HCT116 (cell line): ENCODE results near the gene MSI2. TPM values are rescaled to one million over a fixed set of nuclear protein-coding genes. Genes with fewer than 3 reads are reported as not detected.

ENCODE experiments used
- ATAC-seq: fragments of 200-7000 bp; cut with Tn5 transposase; 2 replicates; pipeline ENCODE4 v1.9.1; 2020; ENCODE audit warnings: mild to moderate bottlenecking, moderate library complexity
- BruUV-seq: library from RNA; stranded (reverse); fragments of 400-500 nt; replicated peaks from 2 replicates; lab custom pipeline; 2021; lab: Mats Ljungman, UMichigan
- CTCF ChIA-PET: fragments of 300-600 bp; sonication (Branson Sonifier 250); formaldehyde crosslinking; loops from one replicate; lab custom pipeline; 2021; ENCODE audit warnings: antibody characterized with exemption; lab: Charles Lee
- POLR2A ChIA-PET: fragments of 300-600, 350-600 bp; sonication (Branson Sonifier 250); formaldehyde crosslinking; loops from one replicate; lab custom pipeline; 2021; ENCODE audit warnings: antibody characterized with exemption; lab: Charles Lee
- RAD21 ChIA-PET, 2 experiments: fragments of 300-600 bp; sonication (Branson Sonifier 250); formaldehyde crosslinking; loops; one replicate each; lab custom pipeline; 2023; ENCODE audit warnings: low total read pairs in 2 of 2; ENCODE audit not compliant: uncharacterized antibody in 2 of 2, unreplicated experiment in 2 of 2, low non-redundant PET in 1 of 2; lab: Charles Lee
- DNase-seq: peaks from one replicate; pipeline ENCODE4 v3.0.0-alpha.2; 2010; ENCODE audit warnings: low read depth, low spot score
- H2AFZ ChIP-seq: fragments of 200-600 bp; shearing (Covaris generic), sonication (generic); 2 replicates; pipeline ENCODE4 v1.6.1; 2017; ENCODE audit warnings: low read depth, mixed run types, mixed read lengths, antibody characterized with exemption, low read length; ENCODE audit not compliant: poor library complexity, severe bottlenecking
- H3K27ac ChIP-seq: 2 replicates; pipeline ENCODE4 v1.5.1; 2012; ENCODE audit warnings: low read depth, low read length
- H3K27me3 ChIP-seq: fragments of 200-600 bp; sonication (generic); 2 replicates; pipeline ENCODE4 v1.6.1; 2016; ENCODE audit warnings: mixed run types, low read length, mixed read lengths; ENCODE audit not compliant: insufficient read depth
- H3K36me3 ChIP-seq, 2 experiments: fragments of 200-500 bp in 1 of 2; fragments of 200-600 bp in 1 of 2; sonication (Bioruptor generic) in 1 of 2; sonication (generic) in 1 of 2; 2 replicates each; pipeline versions ENCODE4 v1.5.1 to v1.6.1; 2014 to 2016; ENCODE audit warnings: low read length in 2 of 2, inconsistent platforms in 1 of 2, mixed read lengths in 1 of 2, mixed run types in 1 of 2; ENCODE audit not compliant: insufficient read depth in 2 of 2, control insufficient read depth in 1 of 2
- H3K4me1 ChIP-seq, 2 experiments: fragments of 200-600 bp in 1 of 2; sonication (generic) in 1 of 2; 2 replicates each; pipeline versions ENCODE4 v1.5.1 to v1.6.1; 2012 to 2017; ENCODE audit warnings: low read length in 2 of 2, inconsistent platforms in 1 of 2, mild to moderate bottlenecking in 1 of 2, mixed read lengths in 1 of 2, mixed run types in 1 of 2, moderate library complexity in 1 of 2; ENCODE audit not compliant: insufficient read depth in 2 of 2, control insufficient read depth in 1 of 2
- H3K4me2 ChIP-seq: fragments of 200-600 bp; sonication (generic); 2 replicates; pipeline ENCODE4 v1.6.1; 2017; ENCODE audit warnings: mixed run types, low read length, mixed read lengths
- H3K4me3 ChIP-seq, 2 experiments: fragments of 200-600 bp in 1 of 2; sonication (generic) in 1 of 2; replicated peaks in 1 of 2; 2 replicates each; pipeline ENCODE4 v1.5.1; 2011 to 2016; ENCODE audit warnings: low read length in 2 of 2, control low read depth in 1 of 2, low read depth in 1 of 2, mild to moderate bottlenecking in 1 of 2, mixed read lengths in 1 of 2, mixed run types in 1 of 2
- H3K79me2 ChIP-seq: fragments of 200-600 bp; sonication (generic); 2 replicates; pipeline ENCODE4 v1.6.1; 2017; ENCODE audit warnings: mild to moderate bottlenecking, mixed run types, low read length, moderate library complexity, mixed read lengths; ENCODE audit not compliant: insufficient read depth
- H3K9ac ChIP-seq: fragments of 200-600 bp; sonication (generic); 2 replicates; pipeline ENCODE4 v1.6.1; 2016; ENCODE audit warnings: low read length, mixed read lengths
- H3K9me2 ChIP-seq: fragments of 200-600 bp; sonication (generic), shearing (Covaris generic); 2 replicates; pipeline ENCODE4 v1.6.1; 2017; ENCODE audit warnings: mixed run types, mild to moderate bottlenecking, moderate library complexity; ENCODE audit not compliant: insufficient read depth
- H3K9me3 ChIP-seq, 2 experiments: fragments of 200-500 bp in 1 of 2; fragments of 200-600 bp in 1 of 2; sonication (Bioruptor generic) in 1 of 2; sonication (generic) in 1 of 2; 2 replicates each; pipeline ENCODE4 v1.6.1; 2014 to 2017; ENCODE audit warnings: low read length in 2 of 2, mixed read lengths in 2 of 2, inconsistent platforms in 1 of 2, low read depth in 1 of 2, mild to moderate bottlenecking in 1 of 2, mixed run types in 1 of 2, moderate library complexity in 1 of 2; ENCODE audit not compliant: control insufficient read depth in 1 of 2, insufficient read depth in 1 of 2
- H4K20me1 ChIP-seq: fragments of 200-600 bp; sonication (generic), shearing (Covaris generic); 2 replicates; pipeline ENCODE4 v1.6.1; 2017; ENCODE audit warnings: mixed run types, mild to moderate bottlenecking, moderate library complexity; ENCODE audit not compliant: insufficient read depth
- CEBPB ChIP-seq: IDR thresholded peaks from 2 replicates; pipeline ENCODE4 v1.6.1; 2012; ENCODE audit warnings: low read depth
- EGR1 ChIP-seq: IDR thresholded peaks from 2 replicates; pipeline ENCODE4 v1.6.1; 2012; ENCODE audit warnings: low read depth
- EZH2 ChIP-seq: fragments of 200-600 bp; sonication (generic); IDR thresholded peaks from 2 replicates; pipeline ENCODE4 v1.6.1; 2017; ENCODE audit warnings: antibody characterized with exemption, mixed run types
- FOSL1 ChIP-seq: IDR thresholded peaks from 2 replicates; pipeline ENCODE4 v1.6.1; 2012; ENCODE audit warnings: low read depth
- POLR2AphosphoS5 ChIP-seq: IDR thresholded peaks from 2 replicates; pipeline ENCODE4 v1.6.1; 2011; ENCODE audit warnings: mild to moderate bottlenecking, low read depth, low read length, moderate library complexity
- SP1 ChIP-seq: IDR thresholded peaks from 2 replicates; pipeline ENCODE4 v1.6.1; 2012; ENCODE audit warnings: low read depth
- SRF ChIP-seq: IDR thresholded peaks from 2 replicates; pipeline ENCODE4 v1.6.1; 2012; ENCODE audit warnings: low read depth
- YY1 ChIP-seq: IDR thresholded peaks from 2 replicates; pipeline ENCODE4 v1.6.1; 2011; ENCODE audit warnings: low read length, low read depth, moderate library complexity, mild to moderate bottlenecking; ENCODE audit not compliant: insufficient replicate concordance; ENCODE audit errors: extremely low read depth
- intact Hi-C: fragments of 100-400 bp; cut with micrococcal nuclease; formaldehyde crosslinking; loops from 2 replicates; pipeline ENCODE4 v1.10.0; 2022
- total RNA-seq: library from RNA; stranded (reverse); gene quantifications from one replicate; pipeline ENCODE4 v1.2.1, GENCODE V29; 2021; ENCODE audit not compliant: unreplicated experiment

Gene MSI2
- total RNA-seq, 1 experiment from 2014 or later: 137 TPM

DNA sequence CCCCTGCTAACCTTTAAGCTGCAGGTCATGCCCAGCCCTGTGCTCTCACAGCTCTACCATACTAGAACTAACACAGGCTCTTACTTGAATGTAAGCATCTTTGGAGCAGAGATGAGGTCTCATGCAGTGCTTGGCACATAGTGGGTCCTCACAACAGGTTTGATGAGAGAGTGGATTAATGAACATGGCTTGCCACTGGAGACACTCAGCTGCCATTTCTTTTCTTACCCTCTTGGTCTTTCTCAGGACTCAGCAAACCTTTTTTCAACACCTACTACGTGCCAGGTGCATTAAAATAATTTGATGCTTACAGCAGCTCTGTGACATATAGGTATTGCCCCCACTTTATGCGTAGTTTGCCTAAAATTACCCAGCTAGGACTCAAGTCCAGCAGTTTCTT lies 133.2 kb downstream of the MSI2 start:
- no peak overlapping the region for H2AFZ ChIP-seq
- H3K27me3 ChIP-seq: no peaks in the 10 kb centered on the region
- CTCF ChIA-PET: interaction anchor here (0.8 kb wide), 1 partner anchor 10 kb away, joined by 3 read pairs; no protein-coding TSS in a partner anchor
- H3K4me3 ChIP-seq: no peak overlapping the region
- H3K9me2 ChIP-seq: no peaks in the 10 kb centered on the region
- H4K20me1 ChIP-seq: no peaks in the 10 kb centered on the region
- POLR2A ChIA-PET: interaction anchor here (0.6 to 0.7 kb wide), 2 partner anchors 12 to 206 kb away, joined by 3 read pairs; no protein-coding TSS in a partner anchor
- no TSS peak for BruUV-seq
- intact Hi-C loops: no loop called here
- ATAC-seq: no peak
- peaks cover 12 to 22% of the 10 kb centered on the region in 2 experiments; a peak in 3 of 4 replicates for H3K9me3 ChIP-seq
- peaks cover 0 to 2% of the 10 kb centered on the region in 2 experiments; a peak in 1 of 4 replicates for H3K36me3 ChIP-seq
- peaks cover 3% of the 10 kb centered on the region; the same call in 1 of the 2 replicates for H3K79me2 ChIP-seq
- H3K4me1 ChIP-seq: no peaks in the 10 kb centered on the region
- no peak overlapping the region for H3K9ac ChIP-seq
- H3K4me2 ChIP-seq: no peak overlapping the region
- no peak overlapping the region for H3K27ac ChIP-seq
- RAD21 ChIA-PET: no interaction called here
- no peak for DNase-seq
- TF ChIP-seq EZH2: no peak
- no peak for TF ChIP-seq CEBPB
- TF ChIP-seq SP1: no peak
- TF ChIP-seq EGR1: no peak
- no peak for TF ChIP-seq FOSL1
- TF ChIP-seq, all 23 proteins: peak for 0

GRCh38 chr17:57391076-57391825 lies 134.9 kb downstream of the MSI2 start:
- Histone ChIP-seq H3K9me2 (no peaks in the 10 kb centered on the region), H3K4me2 (no peak overlapping the region), H4K20me1 (no peaks in the 10 kb centered on the region), H3K9me3 (peaks cover 12 to 19% of the 10 kb centered on the region in 2 experiments; a peak in 3 of 4 replicates), H3K27me3 (no peaks in the 10 kb centered on the region), H3K79me2 (peaks cover 3% of the 10 kb centered on the region; the same call in 1 of the 2 replicates), H3K4me3 (no peak overlapping the region), H3K4me1 (no peaks in the 10 kb centered on the region), H3K27ac (no peak overlapping the region), H3K9ac (no peak overlapping the region), H2AFZ (no peak overlapping the region), H3K36me3 (no peaks in the 10 kb centered on the region; a peak in 1 of 4 replicates)
- RAD21 ChIA-PET: no interaction called here
- CTCF ChIA-PET: no interaction called here
- no peak for DNase-seq
- intact Hi-C loops: no loop called here
- TF ChIP-seq YY1: no peak
- no peak for TF ChIP-seq POLR2AphosphoS5
- TF ChIP-seq EGR1: no peak
- TF ChIP-seq SRF: no peak
- TF ChIP-seq CEBPB: no peak
- BruUV-seq: no TSS peak
- no peak for ATAC-seq
- POLR2A ChIA-PET: no interaction called here
